AG20443 (cell line): Measurements from ENCODE around the gene COBL.

Experiments
- DNase-seq: peaks from one replicate; pipeline ENCODE4 v3.0.0; 2012; ENCODE audit warnings: low spot score, mixed read lengths

Gene COBL

GRCh38 chr7:51316666-51317581 is at the start of gene COBL:
TSS of gene COBL (minus strand) at chr7:51316809. CDS start at chr7:51316633, 176 bp downstream.
- DNase-seq, result peak; percentile 40

- no peak for DNase-seq
These were observed 49.6 kb upstream of the COBL start for GRCh38 chr7:51366172-51366728.

GRCh38 chr7:51357821-51358220 is 41.2 kb upstream of the COBL start:
- no peak for DNase-seq

GRCh38 chr7:51356849-51357516 is 40.4 kb upstream of the COBL start:
- DNase-seq, result no peak

- no peak for DNase-seq
These were observed 38.3 kb upstream of the COBL start for GRCh38 chr7:51354897-51355296.

- no peak for DNase-seq
These were observed 37.8 kb upstream of the COBL start for GRCh38 chr7:51354434-51354833.

GRCh38 chr7:51352174-51353100 is 35.8 kb upstream of the COBL start:
- no peak for DNase-seq

- DNase-seq, result peak; percentile 30
These were observed 35.1 kb upstream of the COBL start for GRCh38 chr7:51351661-51352060.

- no peak for DNase-seq
These were observed 33.9 kb upstream of the COBL start for GRCh38 chr7:51350546-51350896.

GRCh38 chr7:51349820-51350545 is 33.4 kb upstream of the COBL start:
- DNase-seq, result no peak

GRCh38 chr7:51346126-51346525 is 29.5 kb upstream of the COBL start:
- DNase-seq, result no peak

- no peak for DNase-seq
These were observed 28.0 kb upstream of the COBL start for GRCh38 chr7:51344406-51345138.

GRCh38 chr7:51340936-51341335 is 24.3 kb upstream of the COBL start:
- no peak for DNase-seq

- DNase-seq, result no peak
These were observed 23.6 kb upstream of the COBL start for GRCh38 chr7:51340029-51340838.

- DNase-seq, result no peak
These were observed 18.4 kb upstream of the COBL start for GRCh38 chr7:51335057-51335456.

GRCh38 chr7:51329696-51330263 is 13.2 kb upstream of the COBL start:
- no peak for DNase-seq

- DNase-seq, result no peak
These were observed 11.8 kb upstream of the COBL start for GRCh38 chr7:51328351-51328801.

GRCh38 chr7:51327287-51327717 is 10.7 kb upstream of the COBL start:
- DNase-seq, result no peak

- no peak for DNase-seq
These were observed 10.2 kb upstream of the COBL start for GRCh38 chr7:51326656-51327286.
